CD14-positive monocyte (primary cell): ENCODE results near the gene CCL20. TPM values are rescaled to one million over a fixed set of nuclear protein-coding genes. Genes with fewer than 3 reads are reported as not detected.

Experiments used
- DNase-seq, 3 donors: peaks; one replicate each; pipeline ENCODE4 v3.0.0-alpha.2; 2011 to 2022
- H2AFZ ChIP-seq: 2 replicates; pipeline ENCODE4 v1.6.0; 2012; ENCODE audit warnings: mild to moderate bottlenecking, low read depth, low read length, inconsistent platforms; ENCODE audit not compliant: insufficient read depth, poor library complexity, severe bottlenecking
- H3K27ac ChIP-seq, 2 donors: 1 replicate in 1 of 2; 2 replicates in 1 of 2; pipeline ENCODE4 v1.5.1; 2012 to 2013; ENCODE audit warnings: low read length in 2 of 2, control low read depth in 1 of 2, inconsistent platforms in 1 of 2, low read depth in 1 of 2, mild to moderate bottlenecking in 1 of 2
- H3K27me3 ChIP-seq, 2 donors: one replicate each; pipeline versions ENCODE4 v1.6.0 to v1.6.1; 2011 to 2013; ENCODE audit warnings: low read length in 2 of 2; ENCODE audit not compliant: control insufficient read depth in 2 of 2, insufficient read depth in 2 of 2
- H3K36me3 ChIP-seq, 2 donors: replicated peaks in 1 of 2; 1 replicate in 1 of 2; 2 replicates in 1 of 2; pipeline versions ENCODE4 v1.5.1 to v1.6.1; 2012 to 2013; ENCODE audit warnings: low read length in 2 of 2, control low read depth in 1 of 2, inconsistent platforms in 1 of 2, mild to moderate bottlenecking in 1 of 2; ENCODE audit not compliant: insufficient read depth in 2 of 2, control insufficient read depth in 1 of 2
- H3K4me1 ChIP-seq, 2 donors: 1 replicate in 1 of 2; 2 replicates in 1 of 2; pipeline versions ENCODE4 v1.5.1 to v1.6.1; 2012 to 2013; ENCODE audit warnings: low read length in 2 of 2, control low read depth in 1 of 2, inconsistent platforms in 1 of 2, mild to moderate bottlenecking in 1 of 2, moderate library complexity in 1 of 2; ENCODE audit not compliant: insufficient read depth in 2 of 2, control insufficient read depth in 1 of 2
- H3K4me2 ChIP-seq: replicated peaks from 2 replicates; pipeline ENCODE3; 2012; ENCODE audit warnings: low read length, moderate library complexity, mild to moderate bottlenecking; ENCODE audit not compliant: poor library complexity, severe bottlenecking; ENCODE audit errors: extremely low read depth
- H3K4me3 ChIP-seq, 3 experiments: fragments of 200-600 bp in 1 of 3; sonication (generic) in 1 of 3; replicated peaks in 1 of 3; 1 replicate in 2 of 3; 2 replicates in 1 of 3; pipeline ENCODE4 v1.5.1; 2011 to 2013; ENCODE audit warnings: low read length in 3 of 3, mild to moderate bottlenecking in 3 of 3, control low read depth in 2 of 3, low read depth in 2 of 3, inconsistent platforms in 1 of 3, moderate library complexity in 1 of 3
- H3K79me2 ChIP-seq: 2 replicates; pipeline ENCODE4 v1.6.0; 2012; ENCODE audit warnings: mild to moderate bottlenecking, control low read depth, inconsistent platforms, low read length, moderate library complexity; ENCODE audit not compliant: insufficient read depth
- H3K9ac ChIP-seq: 2 replicates; pipeline ENCODE4 v1.6.0; 2017; ENCODE audit warnings: low read length, mild to moderate bottlenecking; ENCODE audit not compliant: insufficient read depth, poor library complexity, severe bottlenecking
- H3K9me3 ChIP-seq, 2 donors: replicated peaks in 1 of 2; 1 replicate in 1 of 2; 2 replicates in 1 of 2; pipeline versions ENCODE4 v1.5.1 to v1.6.1; 2012 to 2013; ENCODE audit warnings: low read length in 2 of 2, control low read depth in 1 of 2; ENCODE audit not compliant: control insufficient read depth in 1 of 2, insufficient read depth in 1 of 2
- H4K20me1 ChIP-seq: 2 replicates; pipeline ENCODE4 v1.6.0; 2012; ENCODE audit warnings: mild to moderate bottlenecking, low read length, control low read depth, moderate library complexity; ENCODE audit not compliant: insufficient read depth
- H3K27ac Mint-ChIP-seq, 7 donors: one replicate each; pipeline ENCODE4 v1.8.0; 2020; ENCODE audit warnings: mild to moderate bottlenecking in 7 of 7, mixed read lengths in 7 of 7, moderate library complexity in 6 of 7, inconsistent platforms in 2 of 7
- H3K27me3 Mint-ChIP-seq, 3 donors: one replicate each; pipeline ENCODE4 v1.8.0; 2021 to 2022; ENCODE audit warnings: low read depth in 3 of 3, mild to moderate bottlenecking in 3 of 3, mixed read lengths in 3 of 3, moderate library complexity in 3 of 3, inconsistent platforms in 1 of 3
- H3K36me3 Mint-ChIP-seq, 2 donors: one replicate each; pipeline ENCODE4 v1.8.0; 2020; ENCODE audit warnings: mixed read lengths in 2 of 2, inconsistent platforms in 1 of 2, mild to moderate bottlenecking in 1 of 2
- H3K4me1 Mint-ChIP-seq: one replicate; pipeline ENCODE4 v1.8.0; 2020; ENCODE audit warnings: mild to moderate bottlenecking, mixed read lengths
- H3K4me3 Mint-ChIP-seq, 2 donors: one replicate each; pipeline ENCODE4 v1.8.0; 2020; ENCODE audit warnings: mild to moderate bottlenecking in 2 of 2, mixed read lengths in 2 of 2, moderate library complexity in 1 of 2
- H3K9me3 Mint-ChIP-seq, 7 donors: one replicate each; pipeline ENCODE4 v1.8.0; 2020 to 2022; ENCODE audit warnings: mixed read lengths in 7 of 7, mild to moderate bottlenecking in 6 of 7, moderate library complexity in 6 of 7, inconsistent platforms in 2 of 7
- CTCF ChIP-seq: fragments of 200-600 bp; IDR thresholded peaks from one replicate; pipeline ENCODE4 v1.8.0; 2022; ENCODE audit warnings: antibody characterized with exemption, mild to moderate bottlenecking
- WGBS: methylation state at CpG from one replicate; pipeline ENCODE4 v1.1.5; 2013; ENCODE audit warnings: missing lambda C conversion rate; ENCODE audit not compliant: insufficient coverage; 5-methylcytosine and 5-hydroxymethylcytosine counted together
- intact Hi-C, 2 donors: fragments of 100-400 bp; cut with micrococcal nuclease; formaldehyde crosslinking; loops; one replicate each; pipeline versions ENCODE4 v1.15.0 to v1.15.1; 2023
- polyA plus RNA-seq, 3 donors: library from polyadenylated mRNA; depleted of rRNA in 1 of 3; unstranded in 2 of 3; stranded (reverse) in 1 of 3; fragments of 300-500 nt in 2 of 3; fragments of >200 nt in 1 of 3; fragmentation: Illumina TruSeq in 2 of 3; gene quantifications; 1 replicate in 2 of 3; 2 replicates in 1 of 3; pipeline ENCODE4 v1.2.3, GENCODE V29; 2012 to 2021

Gene CCL20
- polyA plus RNA-seq, 3 donors = 0.47 to 6.2 TPM; not detected in 1

GRCh38 chr2:227804975-227805374 is 8.7 kb upstream of the CCL20 start:
- peaks cover 16% of the 10 kb centered on the region for H3K4me1 Mint-ChIP-seq
- Histone ChIP-seq H3K27me3 (no peaks in the 10 kb centered on the region), H3K36me3 (no peaks in the 10 kb centered on the region), H3K27ac (no peak overlapping the region), H3K4me1 (peaks cover 0 to 12% of the 10 kb centered on the region in 2 donors), H3K4me3 (no peak overlapping the region), H3K4me2 (no peak overlapping the region), H3K9me3 (peaks cover 0 to 6% of the 10 kb centered on the region in 2 donors), H3K9ac (no peak overlapping the region), H3K79me2 (no peaks in the 10 kb centered on the region), H2AFZ (no peak overlapping the region), H4K20me1 (no peaks in the 10 kb centered on the region)
- intact Hi-C loops = no loop called here
- whole genome bisulfite sequencing = 100% methylated on average over 1 of the region's 4 CpGs
- peaks cover 10 to 20% (median 12%) of the 10 kb centered on the region in 3 donors for H3K27me3 Mint-ChIP-seq
- H3K36me3 Mint-ChIP-seq = peaks cover 0 to 2% of the 10 kb centered on the region in 2 donors
- no peak overlapping the region for H3K4me3 Mint-ChIP-seq
- no peak for TF ChIP-seq CTCF
- peaks cover 0 to 15% (median 2%) of the 10 kb centered on the region in 7 donors for H3K9me3 Mint-ChIP-seq
- peak overlapping the region in 3 of 7 donors; percentile 1 to 92 (median 75) for H3K27ac Mint-ChIP-seq
- DNase-seq = peak in 2 of 3 donors; percentile 37 to 56

- peaks cover 0 to 6% of the 10 kb centered on the region in 2 donors for H3K9me3 ChIP-seq
- Mint-ChIP-seq H3K9me3 (peaks cover 0 to 15% (median 2%) of the 10 kb centered on the region in 7 donors), H3K4me3 (peak overlapping the region; percentile 54 to 70), H3K27me3 (peaks cover 10 to 20% (median 12%) of the 10 kb centered on the region in 3 donors), H3K27ac (peak overlapping the region; percentile 5 to 92 (median 47)), H3K36me3 (peaks cover 0 to 2% of the 10 kb centered on the region in 2 donors), H3K4me1 (peaks cover 16% of the 10 kb centered on the region)
- H2AFZ ChIP-seq = peak overlapping the region; percentile 32
- peak; percentile 13 to 84 (median 80) for DNase-seq
- WGBS = 23% methylated on average over 15 of the region's 15 CpGs
- H3K4me2 ChIP-seq = no peak overlapping the region
- no peaks in the 10 kb centered on the region for H3K27me3 ChIP-seq
- no peaks in the 10 kb centered on the region for H3K36me3 ChIP-seq
- TF ChIP-seq CTCF = no peak
- no peaks in the 10 kb centered on the region for H3K79me2 ChIP-seq
- H3K4me3 ChIP-seq = no peak overlapping the region
- H3K27ac ChIP-seq = no peak overlapping the region
- H3K4me1 ChIP-seq = peaks cover 0 to 12% of the 10 kb centered on the region in 2 donors
- no peak overlapping the region for H3K9ac ChIP-seq
- intact Hi-C loops = no loop called here
- H4K20me1 ChIP-seq = no peaks in the 10 kb centered on the region
These were observed 8.1 kb upstream of the CCL20 start for GRCh38 chr2:227805578-227805977.
